ENCODE data around the gene TWIST1. TPM values are rescaled to one million over a fixed set of nuclear protein-coding genes. Genes with fewer than 3 reads are reported as not detected.

TWIST1 gene
- total RNA-seq, 1 experiment from 2014 or later: 35.5 TPM

DNA sequence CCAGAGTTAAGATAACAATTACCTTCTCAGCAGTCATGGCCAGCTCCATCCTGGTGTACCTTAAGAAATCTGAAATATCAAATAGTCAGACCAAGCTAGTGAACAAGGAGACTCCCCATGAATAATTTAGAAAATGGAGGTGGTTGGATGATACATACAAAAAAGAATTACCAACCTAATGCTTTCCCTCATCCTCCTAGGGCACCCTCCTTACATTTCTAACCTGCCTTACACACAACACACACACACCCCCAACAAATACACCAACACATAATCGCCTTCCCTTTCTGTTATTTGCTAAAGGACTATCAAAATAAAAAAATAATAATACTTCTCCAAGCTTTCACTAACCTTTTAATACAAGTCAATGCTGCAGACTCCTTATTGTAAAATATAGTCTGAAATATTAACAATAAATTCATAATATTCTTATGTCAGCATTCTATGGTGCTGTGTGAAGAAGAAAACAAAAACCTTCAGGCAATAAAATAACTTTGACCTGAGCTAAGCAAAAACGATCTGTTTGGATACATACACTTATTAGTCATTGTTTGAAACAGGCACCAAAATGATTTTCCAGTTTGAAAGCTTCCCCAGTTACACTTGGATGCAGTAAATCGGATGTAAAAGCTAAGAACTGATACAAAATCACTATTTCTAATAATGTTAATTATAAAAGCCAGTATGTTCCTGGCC, 3.4 kb downstream of the TWIST1 start:
- DNase-seq (ENCODE audit: low read depth): no peak

DNA sequence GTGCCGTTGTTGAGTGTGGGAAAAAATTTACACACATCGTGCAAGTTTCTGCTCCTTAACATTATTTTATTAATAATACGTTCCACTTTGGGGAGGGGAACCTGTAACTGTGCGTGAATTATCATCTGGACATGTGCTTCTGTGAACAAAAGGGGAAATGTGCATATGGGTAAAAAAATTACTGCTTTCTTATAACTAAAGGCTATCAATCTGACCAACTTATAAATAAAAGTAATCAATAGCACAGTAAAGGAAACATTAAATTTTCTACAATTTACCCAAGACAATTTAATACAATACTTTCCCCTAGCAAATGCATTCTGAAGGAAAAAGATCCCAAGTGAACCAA, 4.5 kb downstream of the TWIST1 start:
- DNase-seq (ENCODE audit: low read depth): no peak

DNA sequence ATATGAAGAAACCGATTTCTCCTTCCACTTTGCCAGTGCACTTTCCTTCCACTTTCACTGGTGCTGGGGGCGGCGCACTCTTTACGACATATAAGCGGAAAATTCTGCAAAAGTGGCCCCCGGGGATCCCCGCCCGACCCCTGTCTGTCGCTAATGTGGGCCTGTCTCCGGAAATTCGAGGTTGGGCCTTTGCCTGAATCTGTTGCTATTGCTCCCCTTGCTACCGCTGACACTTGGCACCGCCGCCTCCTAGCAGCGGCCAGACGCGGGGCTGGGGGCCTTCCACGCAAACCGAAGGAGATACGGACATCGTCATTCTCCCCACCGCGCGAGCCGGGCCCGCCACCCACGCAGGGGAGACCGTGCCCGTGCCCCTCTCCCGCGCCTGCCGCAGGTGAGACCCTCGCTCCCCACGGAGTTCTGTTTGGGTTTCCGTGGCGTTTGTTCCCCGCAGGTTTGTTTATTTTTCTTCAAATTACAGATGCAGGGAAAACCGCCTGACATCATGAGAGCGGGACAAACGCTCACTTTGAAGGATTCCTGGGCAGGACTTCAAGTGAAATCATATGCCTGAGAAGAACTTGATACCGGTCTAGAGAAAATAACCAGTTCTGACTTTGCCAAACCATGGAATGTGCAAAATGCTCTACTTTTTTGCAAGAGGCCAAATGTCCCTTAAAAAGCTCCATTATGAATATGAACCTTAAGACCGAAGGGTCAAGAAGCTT, 5.0 kb downstream of the TWIST1 start:
- no peak for DNase-seq (ENCODE audit: low read depth)

- DNase-seq (ENCODE audit: low read depth): no peak
Measured at GRCh38 chr7:19111474-19112273, 5.8 kb downstream of the TWIST1 start.

DNA sequence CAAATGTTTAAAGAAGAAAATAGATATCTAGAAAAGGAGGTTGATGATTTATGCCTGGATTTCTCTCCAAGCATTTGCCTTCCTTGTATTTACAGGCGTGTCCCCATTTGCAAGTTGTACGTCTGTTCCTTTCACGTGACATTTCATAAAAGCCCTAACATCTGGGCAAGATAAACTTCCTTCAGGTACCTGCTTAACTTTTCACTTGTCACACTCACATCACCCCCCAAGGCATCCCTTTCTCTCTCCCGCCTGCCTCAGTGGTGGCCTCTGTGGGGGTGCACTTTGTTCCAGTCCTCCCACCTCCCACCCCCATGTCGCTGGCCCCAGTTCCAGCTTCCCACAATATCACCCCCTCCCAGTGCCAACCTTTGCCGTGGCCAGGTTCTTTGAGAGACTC, 6.7 kb downstream of the TWIST1 start:
- no peak for DNase-seq (ENCODE audit: low read depth)

GRCh38 chr7:19110026-19110730, 7.3 kb downstream of the TWIST1 start:
- DNase-seq (ENCODE audit: low read depth): no peak

DNA sequence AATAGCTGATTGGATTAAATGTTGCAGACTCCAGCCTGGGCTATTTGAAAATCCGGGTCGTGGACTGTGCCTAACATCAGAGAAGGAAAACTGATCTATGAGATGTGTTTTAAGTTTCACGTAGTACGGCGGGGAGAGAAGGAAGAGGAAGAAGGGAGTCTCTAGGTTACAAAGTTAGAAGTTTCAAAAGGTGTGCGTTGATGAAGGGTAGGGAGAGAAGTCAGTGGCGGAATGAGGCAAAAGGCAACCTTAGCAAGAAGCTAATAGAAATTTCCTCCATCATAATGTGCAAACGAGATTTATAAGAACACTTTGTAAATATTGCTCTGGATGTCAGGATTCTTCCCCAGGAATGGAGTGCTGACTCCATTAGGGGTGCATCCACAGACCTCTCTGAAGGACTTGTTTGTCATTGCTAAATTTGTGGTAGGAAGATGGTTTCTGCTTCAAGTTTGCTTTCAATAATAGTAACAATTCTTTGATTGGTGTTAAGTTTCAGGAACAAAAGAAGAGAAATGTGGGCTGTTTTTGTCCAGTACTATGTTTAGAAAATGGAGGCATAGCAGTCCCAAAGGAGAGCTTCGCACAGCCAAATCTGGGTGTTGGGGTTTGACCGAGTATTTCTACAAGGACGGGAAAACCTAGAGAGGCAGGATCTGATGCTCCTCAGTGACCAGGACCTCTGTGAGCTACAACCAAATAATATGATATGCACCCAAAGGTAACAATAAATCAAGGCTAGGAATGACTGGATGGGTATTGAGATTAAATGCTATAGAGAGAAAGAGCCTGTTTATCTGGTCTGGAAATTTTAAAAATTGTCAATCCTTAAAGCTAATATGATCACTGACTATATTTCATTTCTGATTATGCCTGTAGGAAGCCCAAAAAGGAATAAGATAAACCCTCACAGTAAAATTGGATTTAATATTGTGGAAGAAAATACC, 8.2 kb downstream of the TWIST1 start:
- DNase-seq (ENCODE audit: low read depth): no peak

GRCh38 chr7:19107356-19108146, 9.9 kb downstream of the TWIST1 start:
- peak; percentile 52 for DNase-seq (ENCODE audit: low read depth)

DNA sequence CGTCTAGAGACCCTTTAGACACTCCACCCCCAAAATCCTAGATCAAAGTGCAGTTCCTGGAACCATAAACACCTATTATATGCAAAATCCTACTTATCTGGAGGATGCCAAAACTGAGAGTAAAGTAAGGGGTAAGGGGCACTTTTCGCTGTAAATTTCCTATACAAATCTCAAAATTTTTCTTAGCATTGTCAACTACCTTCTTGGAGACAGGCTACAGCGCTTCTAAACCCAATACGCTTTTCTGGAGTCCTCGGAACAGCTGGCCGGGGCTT, 10.4 kb downstream of the TWIST1 start:
- no peak for DNase-seq (ENCODE audit: low read depth)

DNA sequence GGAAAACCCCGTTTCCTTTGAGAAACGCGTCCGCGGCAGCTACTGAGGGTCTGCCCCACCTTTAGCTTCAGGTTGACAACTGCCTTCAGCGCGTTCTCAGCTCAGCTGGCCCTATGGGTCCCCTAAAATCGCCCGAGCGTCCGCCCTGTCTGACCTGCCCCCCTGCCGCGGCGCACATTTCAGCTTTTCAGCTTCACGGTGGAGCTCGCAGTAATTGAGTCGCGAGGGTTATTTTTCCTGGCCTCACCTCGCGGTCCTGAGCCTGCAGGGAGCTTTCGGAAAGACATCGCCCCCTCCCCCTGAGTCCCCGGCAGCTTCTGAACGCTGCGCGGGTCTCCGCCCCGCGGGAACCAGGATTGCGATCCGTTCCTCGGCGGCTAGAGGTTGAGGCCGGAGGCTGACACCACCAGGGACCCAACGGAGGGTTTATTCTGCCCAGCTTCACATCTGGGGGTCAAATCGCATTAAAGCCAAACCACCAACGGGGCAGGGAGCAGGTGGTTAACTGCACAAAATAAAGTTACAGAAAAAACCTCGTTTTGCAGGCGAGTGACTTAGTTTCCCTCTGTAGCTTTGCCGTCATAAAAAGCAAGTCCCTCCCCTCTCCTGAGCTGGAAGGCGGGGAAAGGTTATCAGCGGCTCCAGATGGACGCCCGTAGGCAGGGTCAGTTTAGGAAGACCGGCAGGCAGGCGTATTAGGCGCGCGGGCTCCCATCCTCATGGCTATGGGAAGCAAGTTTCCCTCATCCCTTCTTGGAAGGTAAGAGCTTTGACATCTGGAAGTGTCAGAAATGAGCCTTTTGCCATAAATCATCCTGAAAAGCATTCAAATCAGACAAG, 11.0 kb downstream of the TWIST1 start:
- DNase-seq (ENCODE audit: low read depth): no peak

DNA sequence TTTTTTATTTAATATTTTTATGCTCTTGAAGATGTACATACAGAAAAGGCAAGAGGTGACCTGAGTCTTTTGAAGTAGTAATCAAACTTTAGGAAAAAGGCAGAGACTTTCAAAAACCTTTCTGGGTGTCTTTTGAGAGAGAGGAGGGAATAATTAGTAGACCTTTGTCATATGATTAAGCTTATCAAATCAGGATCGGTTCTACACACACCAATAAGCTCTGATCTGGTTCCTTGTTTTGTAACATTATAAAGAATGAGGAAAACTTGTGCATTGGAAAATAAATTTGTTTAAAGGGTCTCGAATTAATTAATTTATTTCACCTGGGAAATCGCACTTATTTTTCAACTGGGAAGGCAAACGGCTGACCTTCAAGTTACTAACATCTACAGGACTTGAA, 11.9 kb downstream of the TWIST1 start:
- no peak for DNase-seq (ENCODE audit: low read depth)

DNA sequence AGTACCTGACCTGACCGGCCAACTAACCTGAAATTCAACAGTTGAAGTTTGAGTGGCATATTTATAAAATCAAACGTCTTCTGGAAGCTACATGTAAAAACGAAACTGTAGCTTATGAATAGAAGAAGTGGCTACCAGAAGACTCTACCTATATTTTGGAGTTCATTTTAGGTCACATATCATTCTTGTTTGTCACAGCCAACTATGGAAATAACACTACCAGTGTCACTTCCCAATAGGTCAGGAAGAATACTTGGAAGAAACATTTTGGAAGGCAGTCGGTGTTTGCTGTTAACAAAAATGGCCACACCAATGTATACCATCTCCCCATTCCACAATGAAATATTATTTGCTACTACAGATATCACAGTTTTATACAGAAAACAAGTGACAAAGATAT, 12.6 kb downstream of the TWIST1 start:
- DNase-seq (ENCODE audit: low read depth): no peak

GRCh38 chr7:19102884-19103283, 14.6 kb downstream of the TWIST1 start:
- no peak for DNase-seq (ENCODE audit: low read depth)

- DNase-seq (ENCODE audit: low read depth): no peak
Measured at GRCh38 chr7:19101909-19102308, 15.5 kb downstream of the TWIST1 start.

GRCh38 chr7:19101472-19101871, 16.0 kb downstream of the TWIST1 start:
- DNase-seq (ENCODE audit: low read depth): no peak

GRCh38 chr7:19099924-19100323, 17.5 kb downstream of the TWIST1 start:
- no peak for DNase-seq (ENCODE audit: low read depth)

DNA sequence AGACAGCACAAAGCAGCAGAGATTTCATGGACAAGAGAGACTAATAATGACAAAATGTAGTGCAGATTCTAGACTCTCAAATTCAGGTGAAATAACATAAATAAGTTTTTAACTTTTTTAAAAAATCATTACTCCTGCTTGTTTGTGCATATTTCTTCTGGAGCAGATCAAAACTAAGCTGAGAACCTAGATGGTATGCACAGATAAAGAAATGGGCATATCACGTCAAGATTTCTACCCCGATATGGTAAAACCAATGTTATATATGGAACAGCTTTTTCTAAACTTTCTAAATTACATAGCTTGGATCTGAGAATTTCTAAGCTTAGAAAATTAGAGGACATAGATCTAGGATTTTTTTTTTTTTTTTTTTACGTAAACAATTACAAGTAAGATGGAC, 18.2 kb downstream of the TWIST1 start:
- DNase-seq (ENCODE audit: low read depth): no peak

DNA sequence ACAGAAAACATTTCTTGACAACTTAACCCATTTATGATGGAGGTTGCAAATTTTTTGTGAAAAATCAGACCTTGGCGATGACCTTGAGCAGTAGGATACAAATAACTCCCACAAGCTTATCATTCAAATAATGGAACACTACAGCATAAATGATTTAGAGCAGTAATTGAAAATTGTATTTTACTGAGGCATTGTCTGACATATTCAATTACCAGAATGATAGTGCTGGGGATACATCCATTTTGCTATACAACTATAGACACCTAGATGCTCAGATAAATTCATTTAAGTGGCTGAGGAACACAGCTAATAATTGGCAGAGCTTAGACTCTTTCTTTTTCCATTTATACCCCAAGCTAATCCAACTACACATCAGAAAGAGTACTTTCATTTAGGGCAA, 18.9 kb downstream of the TWIST1 start:
- no peak for DNase-seq (ENCODE audit: low read depth)

All from Daoy (cell line).